ENCODE measurements around the gene TSPAN11. TPM values are rescaled to one million over a fixed set of nuclear protein-coding genes. Genes with fewer than 3 reads are reported as not detected.
"Not testable (repeated sequence)": the region's sequence is repeated elsewhere in the genome, so short reads cannot be mapped to it uniquely, and the experiment has no call there.

TSPAN11 gene
- 1.9 TPM for total RNA-seq
- long read RNA-seq = 0 reads

- intact Hi-C loops (cut with DNase I) = no loop called here
- no peak for DNase-seq (ENCODE audit: low spot score)
These were observed at the start of gene TSPAN11 for GRCh38 chr12:30926243-30927221. TSS of gene TSPAN11 (plus strand) at chr12:30926748. CDS start at chr12:30953992, 27,244 bp downstream.

- intact Hi-C loops (cut with DNase I) = no loop called here
These were observed 49.3 kb upstream of the TSPAN11 start for GRCh38 chr12:30877105-30877875.

GRCh38 chr12:30878024-30878423, 48.5 kb upstream of the TSPAN11 start:
- intact Hi-C loops (cut with DNase I) = no loop called here
- DNase-seq (ENCODE audit: low spot score) = no peak

More at GRCh38 chr12:30877105-30877875, 49.3 kb upstream of the TSPAN11 start:
- no peak for DNase-seq (ENCODE audit: low spot score)

GRCh38 chr12:30880061-30880460, 46.5 kb upstream of the TSPAN11 start:
- no peak for DNase-seq (ENCODE audit: low spot score)
- intact Hi-C loops (cut with DNase I) = no loop called here

- no peak for DNase-seq (ENCODE audit: low spot score)
- intact Hi-C loops (cut with DNase I) = no loop called here
These were observed 45.7 kb upstream of the TSPAN11 start for GRCh38 chr12:30880813-30881212.

GRCh38 chr12:30882706-30883105, 43.8 kb upstream of the TSPAN11 start:
- DNase-seq (ENCODE audit: low spot score) = no peak
- intact Hi-C loops (cut with DNase I) = no loop called here

- DNase-seq (ENCODE audit: low spot score) = no peak
- intact Hi-C loops (cut with DNase I) = no loop called here
These were observed 41.7 kb upstream of the TSPAN11 start for GRCh38 chr12:30884799-30885198.

GRCh38 chr12:30885321-30885720, 41.2 kb upstream of the TSPAN11 start:
- no peak for DNase-seq (ENCODE audit: low spot score)
- intact Hi-C loops (cut with DNase I) = no loop called here

- intact Hi-C loops (cut with DNase I) = no loop called here
These were observed 39.3 kb upstream of the TSPAN11 start for GRCh38 chr12:30887226-30887625.

GRCh38 chr12:30888241-30888640, 38.3 kb upstream of the TSPAN11 start:
- no peak for DNase-seq (ENCODE audit: low spot score)
- intact Hi-C loops (cut with DNase I) = no loop called here

More at GRCh38 chr12:30887226-30887625, 39.3 kb upstream of the TSPAN11 start:
- DNase-seq (ENCODE audit: low spot score) = no peak

GRCh38 chr12:30894531-30894930, 32.0 kb upstream of the TSPAN11 start:
- intact Hi-C loops (cut with DNase I); DNase-seq (ENCODE audit: low spot score): not testable (repeated sequence)

GRCh38 chr12:30896461-30896860, 30.1 kb upstream of the TSPAN11 start:
- intact Hi-C loops (cut with DNase I) = no loop called here
- DNase-seq (ENCODE audit: low spot score) = no peak

- DNase-seq (ENCODE audit: low spot score) = no peak
- intact Hi-C loops (cut with DNase I) = no loop called here
These were observed 27.7 kb upstream of the TSPAN11 start for GRCh38 chr12:30898846-30899245.

GRCh38 chr12:30900351-30900750, 26.2 kb upstream of the TSPAN11 start:
- intact Hi-C loops (cut with DNase I) = no loop called here
- DNase-seq (ENCODE audit: low spot score) = no peak

GRCh38 chr12:30902001-30902400, 24.5 kb upstream of the TSPAN11 start:
- intact Hi-C loops (cut with DNase I) = no loop called here
- no peak for DNase-seq (ENCODE audit: low spot score)

GRCh38 chr12:30902596-30902995, 24.0 kb upstream of the TSPAN11 start:
- intact Hi-C loops (cut with DNase I) = no loop called here
- no peak for DNase-seq (ENCODE audit: low spot score)

GRCh38 chr12:30905463-30906009, 21.0 kb upstream of the TSPAN11 start:
- intact Hi-C loops (cut with DNase I) = no loop called here
- DNase-seq (ENCODE audit: low spot score) = no peak

GRCh38 chr12:30908076-30908721, 18.3 kb upstream of the TSPAN11 start:
- no peak for DNase-seq (ENCODE audit: low spot score)
- intact Hi-C loops (cut with DNase I) = no loop called here

- DNase-seq (ENCODE audit: low spot score) = no peak
- intact Hi-C loops (cut with DNase I) = no loop called here
These were observed 17.7 kb upstream of the TSPAN11 start for GRCh38 chr12:30908722-30909348.
